COLO668 (cell line): Measurements from ENCODE around the gene IFT81.
"Not testable (repeated sequence)": the region's sequence is repeated elsewhere in the genome, so short reads cannot be mapped to it uniquely, and the experiment has no call there.

ENCODE experiments used
- DNase-seq: peaks from one replicate; lab custom pipeline; 2025; ENCODE audit not compliant: unreplicated experiment; lab: John Stamatoyannopoulos, UW

The IFT81 gene

GRCh38 chr12:110108309-110109036, 15.7 kb upstream of the IFT81 start:
- DNase-seq = no peak

- no peak for DNase-seq
Measured at GRCh38 chr12:110109037-110109836, 14.9 kb upstream of the IFT81 start.

GRCh38 chr12:110109837-110110535, 14.2 kb upstream of the IFT81 start:
- DNase-seq = no peak

GRCh38 chr12:110111476-110112334, 12.5 kb upstream of the IFT81 start:
- no peak for DNase-seq

GRCh38 chr12:110112335-110112660, 11.9 kb upstream of the IFT81 start:
- DNase-seq = no peak

- no peak for DNase-seq
Measured at GRCh38 chr12:110114528-110114937, 9.6 kb upstream of the IFT81 start.

- no peak for DNase-seq
Measured at GRCh38 chr12:110115675-110116074, 8.5 kb upstream of the IFT81 start.

- DNase-seq = no peak
Measured at GRCh38 chr12:110116623-110117022, 7.5 kb upstream of the IFT81 start.

- not testable (repeated sequence) for DNase-seq
Measured at GRCh38 chr12:110117210-110117609, 6.9 kb upstream of the IFT81 start.

- no peak for DNase-seq
Measured at GRCh38 chr12:110117956-110118685, 6.0 kb upstream of the IFT81 start.

GRCh38 chr12:110122929-110123328, 1.2 kb upstream of the IFT81 start:
- no peak for DNase-seq

- no peak for DNase-seq
Measured at GRCh38 chr12:110123919-110124268, 263 bp upstream of the IFT81 start.

GRCh38 chr12:110126557-110126956, 2.4 kb downstream of the IFT81 start:
- no peak for DNase-seq

GRCh38 chr12:110134691-110135411, 10.7 kb downstream of the IFT81 start:
- DNase-seq = no peak

GRCh38 chr12:110135806-110136205, 11.6 kb downstream of the IFT81 start:
- no peak for DNase-seq

GRCh38 chr12:110137786-110138185, 13.6 kb downstream of the IFT81 start:
- DNase-seq = no peak

GRCh38 chr12:110141389-110141788, 17.2 kb downstream of the IFT81 start:
- no peak for DNase-seq

- DNase-seq = no peak
Measured at GRCh38 chr12:110146986-110147385, 22.8 kb downstream of the IFT81 start.

- DNase-seq = no peak
Measured at GRCh38 chr12:110149086-110149660, 25.0 kb downstream of the IFT81 start.
